ENCODE measurements around the gene MMUT. TPM values are rescaled to one million over a fixed set of nuclear protein-coding genes. Genes with fewer than 3 reads are reported as not detected.

Gene MMUT
- total and polyA plus RNA-seq, 10 of the 15 experiments (the other 5 are each of a cell fraction or from before 2014, with no cell fraction given): 6.6 to 21.5 (median 13.5) TPM

DNA sequence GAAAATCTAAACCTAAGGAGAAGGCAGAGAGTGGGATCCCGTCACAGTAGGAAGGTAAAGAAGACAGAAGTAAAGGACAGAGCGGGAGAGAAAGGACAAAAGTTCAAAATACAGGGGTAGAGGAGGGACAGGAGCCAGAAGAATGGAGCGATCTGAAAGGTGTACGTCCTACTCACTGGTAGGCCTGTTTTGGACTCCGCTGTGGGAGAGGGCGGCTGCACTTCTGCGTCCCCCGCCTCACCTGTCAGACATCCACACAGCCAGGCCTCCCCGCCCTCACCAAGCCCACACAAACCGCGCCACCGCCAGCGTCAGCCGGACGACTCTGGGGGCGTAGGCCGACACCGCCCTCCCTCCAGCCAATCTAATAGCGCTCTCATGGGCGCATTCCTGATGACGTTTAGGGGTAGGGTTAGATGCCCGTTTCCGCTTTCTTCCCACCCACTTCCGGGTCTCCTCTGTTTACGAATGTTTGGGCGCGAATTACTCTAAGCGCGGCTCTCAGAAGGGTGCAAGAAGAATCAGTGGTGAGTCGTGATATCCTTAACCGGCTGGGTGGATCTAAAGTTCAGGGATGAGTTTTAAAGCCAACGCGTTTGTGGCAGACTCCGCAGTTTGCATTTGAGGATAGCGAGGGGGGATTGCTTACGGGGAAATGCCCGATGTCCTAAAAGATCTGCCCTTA, at the start of gene MMUT, which contains the start of gene CENPQ (continued):
- TF ChIP-seq, protein P1, sequence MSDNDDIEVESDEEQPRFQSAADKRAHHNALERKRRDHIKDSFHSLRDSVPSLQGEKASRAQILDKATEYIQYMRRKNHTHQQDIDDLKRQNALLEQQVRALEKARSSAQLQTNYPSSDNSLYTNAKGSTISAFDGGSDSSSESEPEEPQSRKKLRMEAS (IDR thresholded peaks at IDR 0.05; ENCODE audit: low read depth, low read length): peak; percentile 72; the same call in 1 of the 2 replicates
- TF ChIP-seq, protein P2, sequence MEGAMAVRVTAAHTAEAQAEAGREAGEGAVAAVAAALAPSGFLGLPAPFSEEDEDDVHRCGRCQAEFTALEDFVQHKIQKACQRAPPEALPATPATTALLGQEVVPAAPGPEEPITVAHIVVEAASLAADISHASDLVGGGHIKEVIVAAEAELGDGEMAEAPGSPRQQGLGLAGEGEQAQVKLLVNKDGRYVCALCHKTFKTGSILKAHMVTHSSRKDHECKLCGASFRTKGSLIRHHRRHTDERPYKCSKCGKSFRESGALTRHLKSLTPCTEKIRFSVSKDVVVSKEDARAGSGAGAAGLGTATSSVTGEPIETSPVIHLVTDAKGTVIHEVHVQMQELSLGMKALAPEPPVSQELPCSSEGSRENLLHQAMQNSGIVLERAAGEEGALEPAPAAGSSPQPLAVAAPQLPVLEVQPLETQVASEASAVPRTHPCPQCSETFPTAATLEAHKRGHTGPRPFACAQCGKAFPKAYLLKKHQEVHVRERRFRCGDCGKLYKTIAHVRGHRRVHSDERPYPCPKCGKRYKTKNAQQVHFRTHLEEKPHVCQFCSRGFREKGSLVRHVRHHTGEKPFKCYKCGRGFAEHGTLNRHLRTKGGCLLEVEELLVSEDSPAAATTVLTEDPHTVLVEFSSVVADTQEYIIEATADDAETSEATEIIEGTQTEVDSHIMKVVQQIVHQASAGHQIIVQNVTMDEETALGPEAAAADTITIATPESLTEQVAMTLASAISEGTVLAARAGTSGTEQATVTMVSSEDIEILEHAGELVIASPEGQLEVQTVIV (IDR thresholded peaks at IDR 0.05; ENCODE audit: borderline replicate concordance, partially characterized antibody): peak; percentile 74
- TF ChIP-seq CBX5 (IDR thresholded peaks at IDR 0.05; ENCODE audit: low read depth): 0 out of 2 replicates have a peak, but pooled peaks have one; percentile 30
- peak in 1 of 2 experiments; percentile 90; a peak in 2 of 3 replicates for TF ChIP-seq EGR1 (IDR thresholded peaks at IDR 0.05; ENCODE audit: borderline replicate concordance in 1 of 2, low read depth in 2 of 2, low read length in 2 of 2)
- TF ChIP-seq BRCA1 (IDR thresholded peaks at IDR 0.05; ENCODE audit: low read depth, low read length): no peak
- TF ChIP-seq NFYB (IDR thresholded peaks at IDR 0.05; ENCODE audit: insufficient read depth, low read depth, low read length): peak; percentile 72; the same call in 1 of the 2 replicates
- TF ChIP-seq IKZF1 (conservative IDR thresholded peaks at IDR 0.05): peak; percentile 73
- TF ChIP-seq GABPA (IDR thresholded peaks at IDR 0.05; ENCODE audit: low read depth): peak; percentile 97
- TF ChIP-seq JUNB (IDR thresholded peaks at IDR 0.05): no peak
- TF ChIP-seq, protein P3, sequence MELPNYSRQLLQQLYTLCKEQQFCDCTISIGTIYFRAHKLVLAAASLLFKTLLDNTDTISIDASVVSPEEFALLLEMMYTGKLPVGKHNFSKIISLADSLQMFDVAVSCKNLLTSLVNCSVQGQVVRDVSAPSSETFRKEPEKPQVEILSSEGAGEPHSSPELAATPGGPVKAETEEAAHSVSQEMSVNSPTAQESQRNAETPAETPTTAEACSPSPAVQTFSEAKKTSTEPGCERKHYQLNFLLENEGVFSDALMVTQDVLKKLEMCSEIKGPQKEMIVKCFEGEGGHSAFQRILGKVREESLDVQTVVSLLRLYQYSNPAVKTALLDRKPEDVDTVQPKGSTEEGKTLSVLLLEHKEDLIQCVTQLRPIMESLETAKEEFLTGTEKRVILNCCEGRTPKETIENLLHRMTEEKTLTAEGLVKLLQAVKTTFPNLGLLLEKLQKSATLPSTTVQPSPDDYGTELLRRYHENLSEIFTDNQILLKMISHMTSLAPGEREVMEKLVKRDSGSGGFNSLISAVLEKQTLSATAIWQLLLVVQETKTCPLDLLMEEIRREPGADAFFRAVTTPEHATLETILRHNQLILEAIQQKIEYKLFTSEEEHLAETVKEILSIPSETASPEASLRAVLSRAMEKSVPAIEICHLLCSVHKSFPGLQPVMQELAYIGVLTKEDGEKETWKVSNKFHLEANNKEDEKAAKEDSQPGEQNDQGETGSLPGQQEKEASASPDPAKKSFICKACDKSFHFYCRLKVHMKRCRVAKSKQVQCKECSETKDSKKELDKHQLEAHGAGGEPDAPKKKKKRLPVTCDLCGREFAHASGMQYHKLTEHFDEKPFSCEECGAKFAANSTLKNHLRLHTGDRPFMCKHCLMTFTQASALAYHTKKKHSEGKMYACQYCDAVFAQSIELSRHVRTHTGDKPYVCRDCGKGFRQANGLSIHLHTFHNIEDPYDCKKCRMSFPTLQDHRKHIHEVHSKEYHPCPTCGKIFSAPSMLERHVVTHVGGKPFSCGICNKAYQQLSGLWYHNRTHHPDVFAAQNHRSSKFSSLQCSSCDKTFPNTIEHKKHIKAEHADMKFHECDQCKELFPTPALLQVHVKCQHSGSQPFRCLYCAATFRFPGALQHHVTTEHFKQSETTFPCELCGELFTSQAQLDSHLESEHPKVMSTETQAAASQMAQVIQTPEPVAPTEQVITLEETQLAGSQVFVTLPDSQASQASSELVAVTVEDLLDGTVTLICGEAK (IDR thresholded peaks at IDR 0.05; ENCODE audit: borderline replicate concordance): peak; percentile 95
- peak; percentile 81 for TF ChIP-seq HDGF (IDR thresholded peaks at IDR 0.05)
- no peak for TF ChIP-seq SUPT20H (IDR thresholded peaks at IDR 0.05; ENCODE audit: borderline replicate concordance, control insufficient read depth, low read depth, low read length)
- TF ChIP-seq EP300 (IDR thresholded peaks at IDR 0.05; ENCODE audit: borderline replicate concordance in 1 of 2, control insufficient read depth in 1 of 2, low read depth in 2 of 2, low read length in 2 of 2): peak in 1 of 2 experiments; percentile 5; a peak in 1 of 4 replicates
- TF ChIP-seq, protein P4, sequence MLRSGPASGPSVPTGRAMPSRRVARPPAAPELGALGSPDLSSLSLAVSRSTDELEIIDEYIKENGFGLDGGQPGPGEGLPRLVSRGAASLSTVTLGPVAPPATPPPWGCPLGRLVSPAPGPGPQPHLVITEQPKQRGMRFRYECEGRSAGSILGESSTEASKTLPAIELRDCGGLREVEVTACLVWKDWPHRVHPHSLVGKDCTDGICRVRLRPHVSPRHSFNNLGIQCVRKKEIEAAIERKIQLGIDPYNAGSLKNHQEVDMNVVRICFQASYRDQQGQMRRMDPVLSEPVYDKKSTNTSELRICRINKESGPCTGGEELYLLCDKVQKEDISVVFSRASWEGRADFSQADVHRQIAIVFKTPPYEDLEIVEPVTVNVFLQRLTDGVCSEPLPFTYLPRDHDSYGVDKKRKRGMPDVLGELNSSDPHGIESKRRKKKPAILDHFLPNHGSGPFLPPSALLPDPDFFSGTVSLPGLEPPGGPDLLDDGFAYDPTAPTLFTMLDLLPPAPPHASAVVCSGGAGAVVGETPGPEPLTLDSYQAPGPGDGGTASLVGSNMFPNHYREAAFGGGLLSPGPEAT (IDR thresholded peaks at IDR 0.05; ENCODE audit: low read depth): peak; percentile 97
- TF ChIP-seq LARP7 (IDR thresholded peaks at IDR 0.05): 0 out of 2 replicates have a peak, but pooled peaks have one; percentile 28
- TF ChIP-seq KLF5 (IDR thresholded peaks at IDR 0.05; ENCODE audit: partially characterized antibody): peak; percentile 88
- peak; percentile 65; the same call in 1 of the 2 replicates for TF ChIP-seq RFX5 (IDR thresholded peaks at IDR 0.05; ENCODE audit: low read depth, low read length)
- TF ChIP-seq, protein P5, sequence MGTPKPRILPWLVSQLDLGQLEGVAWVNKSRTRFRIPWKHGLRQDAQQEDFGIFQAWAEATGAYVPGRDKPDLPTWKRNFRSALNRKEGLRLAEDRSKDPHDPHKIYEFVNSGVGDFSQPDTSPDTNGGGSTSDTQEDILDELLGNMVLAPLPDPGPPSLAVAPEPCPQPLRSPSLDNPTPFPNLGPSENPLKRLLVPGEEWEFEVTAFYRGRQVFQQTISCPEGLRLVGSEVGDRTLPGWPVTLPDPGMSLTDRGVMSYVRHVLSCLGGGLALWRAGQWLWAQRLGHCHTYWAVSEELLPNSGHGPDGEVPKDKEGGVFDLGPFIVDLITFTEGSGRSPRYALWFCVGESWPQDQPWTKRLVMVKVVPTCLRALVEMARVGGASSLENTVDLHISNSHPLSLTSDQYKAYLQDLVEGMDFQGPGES (IDR thresholded peaks at IDR 0.05): 0 out of 2 replicates have a peak, but pooled peaks have one; percentile 2

Data from GM12878 (cell line).